GM12878 (cell line): ENCODE results near the gene ABCA2. TPM values are rescaled to one million over a fixed set of nuclear protein-coding genes. Genes with fewer than 3 reads are reported as not detected.

Source experiments
- EED ChIP-seq: sonication (generic); IDR thresholded peaks from 2 replicates; pipeline ENCODE4 v1.6.1; 2016; ENCODE audit warnings: antibody characterized with exemption, low read depth
- EP300 ChIP-seq, 2 experiments: fragments of 150-350 bp in 1 of 2; IDR thresholded peaks; 2 replicates each; pipeline ENCODE4 v1.6.1; 2011 to 2012; ENCODE audit warnings: low read depth in 2 of 2, low read length in 2 of 2, borderline replicate concordance in 1 of 2, improper control_type of control experiment in 1 of 2, inconsistent platforms in 1 of 2; ENCODE audit not compliant: control insufficient read depth in 1 of 2
- ETV6 ChIP-seq, 2 experiments: fragments of 450-650 bp in 1 of 2; IDR thresholded peaks in 1 of 2; conservative IDR thresholded peaks in 1 of 2; 2 replicates each; pipeline ENCODE4 v1.6.1; 2014; ENCODE audit warnings: antibody characterized with exemption in 1 of 2, borderline replicate concordance in 1 of 2, low read depth in 1 of 2, mild to moderate bottlenecking in 1 of 2, moderate library complexity in 1 of 2
- FOXK2 ChIP-seq: fragments of 450-650 bp; IDR thresholded peaks from 2 replicates; pipeline ENCODE4 v1.6.1; 2017; ENCODE audit warnings: mild to moderate bottlenecking, moderate library complexity
- HCFC1 ChIP-seq: fragments of 150-350 bp; IDR thresholded peaks from 2 replicates; pipeline ENCODE4 v1.6.1; 2014; ENCODE audit warnings: low read length
- KAT2A ChIP-seq: conservative IDR thresholded peaks from 2 replicates; pipeline ENCODE4 v1.6.1; 2011; ENCODE audit warnings: low read depth, low read length; ENCODE audit not compliant: control insufficient read depth
- NFIC ChIP-seq: IDR thresholded peaks from 2 replicates; pipeline ENCODE4 v1.6.1; 2012; ENCODE audit warnings: low read depth, mild to moderate bottlenecking, inconsistent platforms, low read length, moderate library complexity
- NRF1 ChIP-seq: conservative IDR thresholded peaks from 2 replicates; pipeline ENCODE4 v1.6.1; 2011; ENCODE audit warnings: mild to moderate bottlenecking, low read depth, low read length, improper control_type of control experiment
- PAX8 ChIP-seq: fragments of 450-650 bp; IDR thresholded peaks from 2 replicates; pipeline ENCODE4 v1.6.1; 2017; ENCODE audit warnings: mild to moderate bottlenecking, moderate library complexity
- RBBP5 ChIP-seq: fragments of 200-600 bp; sonication (generic); conservative IDR thresholded peaks from 2 replicates; pipeline ENCODE4 v1.6.1; 2016
- RCOR1 ChIP-seq: conservative IDR thresholded peaks from 2 replicates; pipeline ENCODE4 v1.6.1; 2012; ENCODE audit warnings: low read depth, low read length, improper control_type of control experiment
- RFX5 ChIP-seq: IDR thresholded peaks from 2 replicates; pipeline ENCODE4 v1.6.1; 2011; ENCODE audit warnings: low read depth, low read length, improper control_type of control experiment
- SPI1 ChIP-seq: IDR thresholded peaks from 2 replicates; pipeline ENCODE4 v1.6.1; 2011; ENCODE audit warnings: low read depth, mild to moderate bottlenecking, low read length, moderate library complexity, borderline replicate concordance; ENCODE audit not compliant: insufficient read depth
- TBL1XR1 ChIP-seq: IDR thresholded peaks from 2 replicates; pipeline ENCODE4 v1.6.1; 2012; ENCODE audit warnings: low read depth, low read length, improper control_type of control experiment
- ZNF207 ChIP-seq: fragments of 450-650 bp; IDR thresholded peaks from 2 replicates; pipeline ENCODE4 v1.6.1; 2014; ENCODE audit warnings: antibody characterized with exemption, mild to moderate bottlenecking, borderline replicate concordance
- ZNF24 ChIP-seq: fragments of 450-650 bp; IDR thresholded peaks from 2 replicates; pipeline ENCODE4 v1.6.1; 2017; ENCODE audit warnings: antibody characterized with exemption, mild to moderate bottlenecking
- ZSCAN29 ChIP-seq: fragments of 450-650 bp; IDR thresholded peaks from 2 replicates; pipeline ENCODE4 v1.6.1; 2017; ENCODE audit warnings: mild to moderate bottlenecking, moderate library complexity
- polyA plus RNA-seq, 11 experiments: library from polyadenylated mRNA; depleted of rRNA in 4 of 11; unstranded in 6 of 11; stranded (reverse) in 5 of 11; fragments of >200 nt; fragmentation: Nextera tagmentation in 4 of 11; fragmentation: Illumina TruSeq in 1 of 11; extraction: Ambion mirVana in 4 of 11; extraction: Trizol in 1 of 11; gene quantifications; 1 replicate in 1 of 11; 2 replicates in 10 of 11; pipeline versions ENCODE4 v1.2.1 to v1.2.3, GENCODE V29; 2011 to 2016; ENCODE audit warnings: inconsistent platforms in 2 of 11, missing spikeins in 2 of 11, low read depth in 1 of 11
- total RNA-seq, 4 experiments: library from RNA; depleted of rRNA in 3 of 4; stranded (reverse); fragments of >200 nt in 3 of 4; fragmentation: Illumina TruSeq in 1 of 4; extraction: Trizol in 1 of 4; gene quantifications; 2 replicates each; pipeline versions ENCODE4 v1.2.1 to v1.2.3, GENCODE V29; 2013 to 2021
- TF ChIP-seq, protein P1 (sequence below): fragments of 450-650 bp; IDR thresholded peaks from 2 replicates; pipeline ENCODE4 v1.6.1; 2016; ENCODE audit warnings: mild to moderate bottlenecking
- TF ChIP-seq, protein P2 (sequence below): IDR thresholded peaks from 2 replicates; pipeline ENCODE4 v1.6.1; 2012; ENCODE audit warnings: low read depth, low read length, improper control_type of control experiment
- TF ChIP-seq, protein P3 (sequence below): fragments of 450-650 bp; IDR thresholded peaks from 2 replicates; pipeline ENCODE4 v1.6.1; 2014; ENCODE audit warnings: mild to moderate bottlenecking
- TF ChIP-seq, protein P4 (sequence below): fragments of 450-650 bp; conservative IDR thresholded peaks from 2 replicates; pipeline ENCODE4 v1.6.1; 2017; ENCODE audit warnings: mild to moderate bottlenecking, moderate library complexity
- TF ChIP-seq, protein P5 (sequence below): fragments of 450-650 bp; IDR thresholded peaks from 2 replicates; pipeline ENCODE4 v1.6.1; 2017; ENCODE audit warnings: mild to moderate bottlenecking, low read depth, inconsistent platforms; ENCODE audit not compliant: poor library complexity, severe bottlenecking

The ABCA2 gene
- total and polyA plus RNA-seq, 10 of the 15 experiments (the other 5 are each of a cell fraction or from before 2014, with no cell fraction given): 0.13 to 2.6 (median 0.71) TPM; not detected in 2

DNA sequence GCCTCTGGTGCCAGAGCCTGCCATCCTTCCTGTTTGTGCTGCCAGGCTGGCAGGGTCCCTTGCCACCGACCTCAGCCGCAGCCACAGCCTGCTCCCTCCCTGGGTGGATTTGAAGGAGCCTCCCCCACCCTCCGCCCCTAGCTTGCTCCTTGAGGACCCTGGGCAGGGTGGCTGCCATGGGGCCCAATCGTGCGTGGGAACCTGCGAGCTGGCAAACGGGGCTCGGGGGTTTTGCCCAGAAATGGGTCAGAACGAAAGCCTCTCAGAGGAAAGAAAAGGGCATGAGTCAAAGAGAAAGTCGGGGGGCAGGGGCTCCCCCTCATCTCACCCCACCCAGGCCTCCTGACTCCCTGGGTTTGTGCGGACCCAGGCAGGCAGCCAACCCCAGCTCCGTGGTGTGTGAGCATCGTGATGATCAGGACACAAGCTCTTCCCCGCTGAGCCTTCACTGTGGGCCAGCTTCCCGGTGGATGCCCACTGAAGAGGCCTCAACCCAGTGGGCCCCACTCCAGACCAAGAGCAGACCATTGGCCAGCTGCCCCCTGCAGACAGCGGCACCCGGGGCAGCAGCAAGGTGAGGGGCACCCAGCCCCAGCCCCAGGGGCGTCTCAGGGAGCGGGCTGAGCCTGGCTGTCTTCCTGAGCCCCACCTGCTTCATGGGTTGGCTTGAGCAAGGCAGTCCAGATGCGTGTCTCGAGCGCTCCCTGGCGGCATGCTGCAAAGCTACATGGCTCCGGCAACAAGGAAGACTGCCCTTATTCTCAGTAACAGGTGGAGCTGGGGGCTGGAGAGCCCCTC lies 6.9 kb upstream of the ABCA2 start (continued):
- no peak for TF ChIP-seq TBL1XR1
- TF ChIP-seq KAT2A: no peak
- TF ChIP-seq, protein P1, sequence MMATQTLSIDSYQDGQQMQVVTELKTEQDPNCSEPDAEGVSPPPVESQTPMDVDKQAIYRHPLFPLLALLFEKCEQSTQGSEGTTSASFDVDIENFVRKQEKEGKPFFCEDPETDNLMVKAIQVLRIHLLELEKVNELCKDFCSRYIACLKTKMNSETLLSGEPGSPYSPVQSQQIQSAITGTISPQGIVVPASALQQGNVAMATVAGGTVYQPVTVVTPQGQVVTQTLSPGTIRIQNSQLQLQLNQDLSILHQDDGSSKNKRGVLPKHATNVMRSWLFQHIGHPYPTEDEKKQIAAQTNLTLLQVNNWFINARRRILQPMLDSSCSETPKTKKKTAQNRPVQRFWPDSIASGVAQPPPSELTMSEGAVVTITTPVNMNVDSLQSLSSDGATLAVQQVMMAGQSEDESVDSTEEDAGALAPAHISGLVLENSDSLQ: peak; percentile 50
- TF ChIP-seq EP300 (IDR thresholded peaks at IDR 0.05; ENCODE audit: borderline replicate concordance in 1 of 2, control insufficient read depth in 1 of 2, low read depth in 2 of 2, low read length in 2 of 2): no peak; a peak in 1 of 4 replicates
- TF ChIP-seq, protein P2, sequence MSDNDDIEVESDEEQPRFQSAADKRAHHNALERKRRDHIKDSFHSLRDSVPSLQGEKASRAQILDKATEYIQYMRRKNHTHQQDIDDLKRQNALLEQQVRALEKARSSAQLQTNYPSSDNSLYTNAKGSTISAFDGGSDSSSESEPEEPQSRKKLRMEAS: no peak
- no peak for TF ChIP-seq SPI1
- TF ChIP-seq, protein P3, sequence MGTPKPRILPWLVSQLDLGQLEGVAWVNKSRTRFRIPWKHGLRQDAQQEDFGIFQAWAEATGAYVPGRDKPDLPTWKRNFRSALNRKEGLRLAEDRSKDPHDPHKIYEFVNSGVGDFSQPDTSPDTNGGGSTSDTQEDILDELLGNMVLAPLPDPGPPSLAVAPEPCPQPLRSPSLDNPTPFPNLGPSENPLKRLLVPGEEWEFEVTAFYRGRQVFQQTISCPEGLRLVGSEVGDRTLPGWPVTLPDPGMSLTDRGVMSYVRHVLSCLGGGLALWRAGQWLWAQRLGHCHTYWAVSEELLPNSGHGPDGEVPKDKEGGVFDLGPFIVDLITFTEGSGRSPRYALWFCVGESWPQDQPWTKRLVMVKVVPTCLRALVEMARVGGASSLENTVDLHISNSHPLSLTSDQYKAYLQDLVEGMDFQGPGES: no peak
- TF ChIP-seq ETV6 (conservative IDR thresholded peaks at IDR 0.05 in 1 of 2, IDR thresholded peaks at IDR 0.05 in 1 of 2; ENCODE audit: borderline replicate concordance in 1 of 2, low read depth in 1 of 2): peak in 1 of 2 experiments; percentile 23; a peak in 1 of 4 replicates
- no peak for TF ChIP-seq NRF1
- TF ChIP-seq HCFC1: no peak
- TF ChIP-seq, protein P4, sequence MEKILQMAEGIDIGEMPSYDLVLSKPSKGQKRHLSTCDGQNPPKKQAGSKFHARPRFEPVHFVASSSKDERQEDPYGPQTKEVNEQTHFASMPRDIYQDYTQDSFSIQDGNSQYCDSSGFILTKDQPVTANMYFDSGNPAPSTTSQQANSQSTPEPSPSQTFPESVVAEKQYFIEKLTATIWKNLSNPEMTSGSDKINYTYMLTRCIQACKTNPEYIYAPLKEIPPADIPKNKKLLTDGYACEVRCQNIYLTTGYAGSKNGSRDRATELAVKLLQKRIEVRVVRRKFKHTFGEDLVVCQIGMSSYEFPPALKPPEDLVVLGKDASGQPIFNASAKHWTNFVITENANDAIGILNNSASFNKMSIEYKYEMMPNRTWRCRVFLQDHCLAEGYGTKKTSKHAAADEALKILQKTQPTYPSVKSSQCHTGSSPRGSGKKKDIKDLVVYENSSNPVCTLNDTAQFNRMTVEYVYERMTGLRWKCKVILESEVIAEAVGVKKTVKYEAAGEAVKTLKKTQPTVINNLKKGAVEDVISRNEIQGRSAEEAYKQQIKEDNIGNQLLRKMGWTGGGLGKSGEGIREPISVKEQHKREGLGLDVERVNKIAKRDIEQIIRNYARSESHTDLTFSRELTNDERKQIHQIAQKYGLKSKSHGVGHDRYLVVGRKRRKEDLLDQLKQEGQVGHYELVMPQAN: 0 out of 2 replicates have a peak, but pooled peaks have one; percentile 34
- TF ChIP-seq NFIC: no peak
- TF ChIP-seq FOXK2: no peak
- no peak; the same call in 1 of the 2 replicates for TF ChIP-seq ZNF207
- TF ChIP-seq RFX5: no peak
- TF ChIP-seq ZSCAN29: no peak
- TF ChIP-seq RCOR1: peak; percentile 78; the same call in 1 of the 2 replicates
- TF ChIP-seq RBBP5: no peak
- TF ChIP-seq, protein P5, sequence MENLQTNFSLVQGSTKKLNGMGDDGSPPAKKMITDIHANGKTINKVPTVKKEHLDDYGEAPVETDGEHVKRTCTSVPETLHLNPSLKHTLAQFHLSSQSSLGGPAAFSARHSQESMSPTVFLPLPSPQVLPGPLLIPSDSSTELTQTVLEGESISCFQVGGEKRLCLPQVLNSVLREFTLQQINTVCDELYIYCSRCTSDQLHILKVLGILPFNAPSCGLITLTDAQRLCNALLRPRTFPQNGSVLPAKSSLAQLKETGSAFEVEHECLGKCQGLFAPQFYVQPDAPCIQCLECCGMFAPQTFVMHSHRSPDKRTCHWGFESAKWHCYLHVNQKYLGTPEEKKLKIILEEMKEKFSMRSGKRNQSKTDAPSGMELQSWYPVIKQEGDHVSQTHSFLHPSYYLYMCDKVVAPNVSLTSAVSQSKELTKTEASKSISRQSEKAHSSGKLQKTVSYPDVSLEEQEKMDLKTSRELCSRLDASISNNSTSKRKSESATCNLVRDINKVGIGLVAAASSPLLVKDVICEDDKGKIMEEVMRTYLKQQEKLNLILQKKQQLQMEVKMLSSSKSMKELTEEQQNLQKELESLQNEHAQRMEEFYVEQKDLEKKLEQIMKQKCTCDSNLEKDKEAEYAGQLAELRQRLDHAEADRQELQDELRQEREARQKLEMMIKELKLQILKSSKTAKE: peak; percentile 57
- no peak for TF ChIP-seq ZNF24
- peak; percentile 36; the same call in 1 of the 2 replicates for TF ChIP-seq EED
- no peak for TF ChIP-seq PAX8
